ENCODE results near the gene SIMC1. TPM values are rescaled to one million over a fixed set of nuclear protein-coding genes. Genes with fewer than 3 reads are reported as not detected.
"Not testable (repeated sequence)": the region's sequence is repeated elsewhere in the genome, so short reads cannot be mapped to it uniquely, and the experiment has no call there.

SIMC1 gene
- 9.6 and 12.4 TPM in 2 replicates for polyA plus RNA-seq (2012; rRNA removed)
- 10.3 and 12.9 TPM in 2 replicates for polyA plus RNA-seq (2012; cell fraction: cytosol; rRNA removed)
- 15.5 and 16.1 TPM in 2 replicates for polyA plus RNA-seq (2012; cell fraction: nucleus; rRNA removed)

DNA sequence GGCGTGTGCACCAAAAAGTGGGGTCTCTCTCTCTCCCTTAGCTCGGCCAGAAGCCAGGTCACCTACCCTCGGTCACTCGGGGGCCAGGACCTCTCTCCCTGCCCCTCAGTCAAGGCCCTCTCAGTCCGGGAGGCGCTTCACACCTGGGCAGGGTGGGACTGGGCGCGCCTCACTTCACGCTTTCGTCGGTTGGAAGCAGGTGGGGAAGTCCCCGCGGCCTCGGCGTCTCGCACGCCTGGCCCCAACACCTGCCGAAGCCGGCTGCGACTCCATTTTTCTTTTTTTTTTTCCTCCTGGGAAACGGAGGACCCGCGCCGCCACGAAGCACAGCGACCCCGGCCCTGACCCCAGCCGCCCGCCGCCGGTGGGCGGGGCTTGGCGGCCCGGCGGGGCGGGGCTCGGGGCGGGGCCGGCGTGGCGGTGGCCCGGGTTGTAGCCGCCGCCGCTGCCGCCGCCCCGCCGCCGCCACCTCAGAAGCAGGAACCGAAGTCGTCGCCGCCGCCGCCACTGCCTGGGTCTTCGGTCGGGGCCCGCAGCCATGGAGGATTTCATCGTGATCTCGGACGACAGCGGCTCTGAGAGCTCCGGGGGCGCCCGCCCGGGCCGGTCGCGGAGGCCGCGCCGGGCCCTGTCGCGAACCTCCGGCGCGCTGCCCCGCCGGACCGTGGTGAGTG, at the start of gene SIMC1:
Gene SIMC1, plus strand, starts transcription at position 454 of the 674 bp plus-strand sequence. Its CDS starts 85 bp downstream, at position 539.
- 34% methylated on average over 30 of the region's 81 CpGs for WGBS (ENCODE audit: low lambda C conversion rate)
- H3K9me2 ChIP-seq; H3K79me2 ChIP-seq (ENCODE audit: insufficient read depth); H3K9me3 ChIP-seq; CTCF ChIA-PET; H3K9ac ChIP-seq; H4K20me1 ChIP-seq (ENCODE audit: insufficient read depth); H3K36me3 ChIP-seq (replicated peaks in 1 of 2; ENCODE audit: control insufficient read depth in 1 of 2, insufficient read depth in 2 of 2, low read length in 1 of 2); H3F3A ChIP-seq (replicated peaks; ENCODE audit: insufficient read depth); H3K27ac ChIP-seq (ENCODE audit: low read depth in 2 of 2, low read length in 1 of 2); H3K4me2 ChIP-seq; H3K4me1 ChIP-seq (ENCODE audit: control insufficient read depth in 1 of 2, insufficient read depth in 2 of 2, low read depth in 1 of 2, low read length in 1 of 2); H3K27me3 ChIP-seq (ENCODE audit: insufficient read depth); POLR2A ChIA-PET: not testable (repeated sequence)
- H3K4me3 ChIP-seq (ENCODE audit: low read depth in 2 of 2, low read length in 1 of 2): peak within 1 kb of the TSS in 1 of 2 experiments; percentile 52; a peak in 2 of 4 replicates
- H2AFZ ChIP-seq (ENCODE audit: low read depth): 0 out of 2 replicates have a peak within 1 kb of the TSS, but pooled peaks have one; percentile 63
- peak; percentile 93 for DNase-seq

DNA sequence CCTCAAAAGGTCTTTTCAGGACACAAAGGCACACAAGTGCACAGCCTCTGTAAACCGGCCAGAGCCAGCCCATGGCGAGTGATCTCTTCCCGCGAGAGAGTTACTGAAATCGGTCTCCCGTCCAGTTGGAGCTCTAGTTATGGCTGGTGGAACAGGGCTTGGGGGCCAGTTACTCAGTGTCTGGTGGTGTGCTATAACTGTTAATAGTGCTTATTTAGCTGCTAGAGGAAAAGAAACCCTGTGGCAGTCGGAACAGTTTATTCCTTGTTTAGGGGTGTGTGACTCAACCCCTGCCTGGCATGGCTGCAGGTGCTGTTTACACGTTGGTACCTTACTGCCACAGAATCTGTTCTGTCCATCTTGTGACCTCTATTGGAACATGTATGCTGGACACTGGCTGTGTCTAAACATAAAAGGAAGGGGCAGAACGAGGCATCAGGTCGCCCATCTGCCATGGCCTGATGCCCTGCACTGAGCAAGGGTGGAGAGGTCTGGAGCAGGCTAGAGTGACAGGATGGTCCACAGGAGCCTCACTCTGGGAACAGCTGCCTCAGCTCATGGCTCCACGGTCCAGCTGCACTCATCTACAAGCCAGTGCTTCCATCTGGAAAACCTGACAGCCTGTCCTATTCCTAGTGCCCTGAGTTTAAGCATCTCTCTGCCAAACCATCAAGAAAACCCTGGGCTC, 49.6 kb upstream of the SIMC1 start:
- ChIA-PET POLR2A (no interaction called here), CTCF (no interaction called here)
- Histone ChIP-seq H3K9me3 (no peaks in the 10 kb centered on the region), H3K36me3 (replicated peaks in 1 of 2; ENCODE audit: control insufficient read depth in 1 of 2, insufficient read depth in 2 of 2, low read length in 1 of 2) (no peaks in the 10 kb centered on the region), H3K4me2 (no peak overlapping the region), H3F3A (replicated peaks; ENCODE audit: insufficient read depth) (no peaks in the 10 kb centered on the region), H3K79me2 (ENCODE audit: insufficient read depth) (no peaks in the 10 kb centered on the region), H3K4me3 (ENCODE audit: low read depth in 2 of 2, low read length in 1 of 2) (no peak overlapping the region), H3K9me2 (no peaks in the 10 kb centered on the region), H3K27me3 (ENCODE audit: insufficient read depth) (no peaks in the 10 kb centered on the region), H3K4me1 (ENCODE audit: control insufficient read depth in 1 of 2, insufficient read depth in 2 of 2, low read depth in 1 of 2, low read length in 1 of 2) (peaks cover 0 to 9% of the 10 kb centered on the region in 2 experiments; a peak in 1 of 4 replicates), H4K20me1 (ENCODE audit: insufficient read depth) (no peaks in the 10 kb centered on the region), H3K9ac (no peak overlapping the region), H3K27ac (ENCODE audit: low read depth in 2 of 2, low read length in 1 of 2) (no peak overlapping the region), H2AFZ (ENCODE audit: low read depth) (no peak overlapping the region)
- 84% methylated on average over 10 of the region's 11 CpGs for WGBS (ENCODE audit: low lambda C conversion rate)
- DNase-seq: no peak
- no peak for TF ChIP-seq SIN3A (IDR thresholded peaks at IDR 0.05; ENCODE audit: borderline replicate concordance, low read depth, low read length)
- TF ChIP-seq, protein P1, sequence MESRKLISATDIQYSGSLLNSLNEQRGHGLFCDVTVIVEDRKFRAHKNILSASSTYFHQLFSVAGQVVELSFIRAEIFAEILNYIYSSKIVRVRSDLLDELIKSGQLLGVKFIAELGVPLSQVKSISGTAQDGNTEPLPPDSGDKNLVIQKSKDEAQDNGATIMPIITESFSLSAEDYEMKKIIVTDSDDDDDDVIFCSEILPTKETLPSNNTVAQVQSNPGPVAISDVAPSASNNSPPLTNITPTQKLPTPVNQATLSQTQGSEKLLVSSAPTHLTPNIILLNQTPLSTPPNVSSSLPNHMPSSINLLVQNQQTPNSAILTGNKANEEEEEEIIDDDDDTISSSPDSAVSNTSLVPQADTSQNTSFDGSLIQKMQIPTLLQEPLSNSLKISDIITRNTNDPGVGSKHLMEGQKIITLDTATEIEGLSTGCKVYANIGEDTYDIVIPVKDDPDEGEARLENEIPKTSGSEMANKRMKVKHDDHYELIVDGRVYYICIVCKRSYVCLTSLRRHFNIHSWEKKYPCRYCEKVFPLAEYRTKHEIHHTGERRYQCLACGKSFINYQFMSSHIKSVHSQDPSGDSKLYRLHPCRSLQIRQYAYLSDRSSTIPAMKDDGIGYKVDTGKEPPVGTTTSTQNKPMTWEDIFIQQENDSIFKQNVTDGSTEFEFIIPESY (IDR thresholded peaks at IDR 0.05; ENCODE audit: borderline replicate concordance, low read depth): no peak
- no peak for TF ChIP-seq POLR2AphosphoS5 (IDR thresholded peaks at IDR 0.05; ENCODE audit: low read depth, low read length)
- no peak for TF ChIP-seq CHD2 (IDR thresholded peaks at IDR 0.05; ENCODE audit: low read length, partially characterized antibody)
- no peak for TF ChIP-seq TAF1 (IDR thresholded peaks at IDR 0.05; ENCODE audit: borderline replicate concordance, low read depth, low read length)
- no peak for TF ChIP-seq RXRA (IDR thresholded peaks at IDR 0.05; ENCODE audit: borderline replicate concordance, low read depth)
- no peak for TF ChIP-seq RAD21 (IDR thresholded peaks at IDR 0.05; ENCODE audit: low read length)
- TF ChIP-seq FOSL2 (IDR thresholded peaks at IDR 0.05; ENCODE audit: borderline replicate concordance, low read depth): no peak
- no peak for TF ChIP-seq TCF12 (IDR thresholded peaks at IDR 0.05)
- no peak for TF ChIP-seq EZH2phosphoT487 (IDR thresholded peaks at IDR 0.05; ENCODE audit: borderline replicate concordance, low read depth)
- TF ChIP-seq, protein P2, sequence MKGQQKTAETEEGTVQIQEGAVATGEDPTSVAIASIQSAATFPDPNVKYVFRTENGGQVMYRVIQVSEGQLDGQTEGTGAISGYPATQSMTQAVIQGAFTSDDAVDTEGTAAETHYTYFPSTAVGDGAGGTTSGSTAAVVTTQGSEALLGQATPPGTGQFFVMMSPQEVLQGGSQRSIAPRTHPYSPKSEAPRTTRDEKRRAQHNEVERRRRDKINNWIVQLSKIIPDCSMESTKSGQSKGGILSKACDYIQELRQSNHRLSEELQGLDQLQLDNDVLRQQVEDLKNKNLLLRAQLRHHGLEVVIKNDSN (IDR thresholded peaks at IDR 0.05; ENCODE audit: borderline replicate concordance, low read depth): no peak
- TF ChIP-seq NFIC (IDR thresholded peaks at IDR 0.05; ENCODE audit: borderline replicate concordance): no peak
- TF ChIP-seq, protein P3, sequence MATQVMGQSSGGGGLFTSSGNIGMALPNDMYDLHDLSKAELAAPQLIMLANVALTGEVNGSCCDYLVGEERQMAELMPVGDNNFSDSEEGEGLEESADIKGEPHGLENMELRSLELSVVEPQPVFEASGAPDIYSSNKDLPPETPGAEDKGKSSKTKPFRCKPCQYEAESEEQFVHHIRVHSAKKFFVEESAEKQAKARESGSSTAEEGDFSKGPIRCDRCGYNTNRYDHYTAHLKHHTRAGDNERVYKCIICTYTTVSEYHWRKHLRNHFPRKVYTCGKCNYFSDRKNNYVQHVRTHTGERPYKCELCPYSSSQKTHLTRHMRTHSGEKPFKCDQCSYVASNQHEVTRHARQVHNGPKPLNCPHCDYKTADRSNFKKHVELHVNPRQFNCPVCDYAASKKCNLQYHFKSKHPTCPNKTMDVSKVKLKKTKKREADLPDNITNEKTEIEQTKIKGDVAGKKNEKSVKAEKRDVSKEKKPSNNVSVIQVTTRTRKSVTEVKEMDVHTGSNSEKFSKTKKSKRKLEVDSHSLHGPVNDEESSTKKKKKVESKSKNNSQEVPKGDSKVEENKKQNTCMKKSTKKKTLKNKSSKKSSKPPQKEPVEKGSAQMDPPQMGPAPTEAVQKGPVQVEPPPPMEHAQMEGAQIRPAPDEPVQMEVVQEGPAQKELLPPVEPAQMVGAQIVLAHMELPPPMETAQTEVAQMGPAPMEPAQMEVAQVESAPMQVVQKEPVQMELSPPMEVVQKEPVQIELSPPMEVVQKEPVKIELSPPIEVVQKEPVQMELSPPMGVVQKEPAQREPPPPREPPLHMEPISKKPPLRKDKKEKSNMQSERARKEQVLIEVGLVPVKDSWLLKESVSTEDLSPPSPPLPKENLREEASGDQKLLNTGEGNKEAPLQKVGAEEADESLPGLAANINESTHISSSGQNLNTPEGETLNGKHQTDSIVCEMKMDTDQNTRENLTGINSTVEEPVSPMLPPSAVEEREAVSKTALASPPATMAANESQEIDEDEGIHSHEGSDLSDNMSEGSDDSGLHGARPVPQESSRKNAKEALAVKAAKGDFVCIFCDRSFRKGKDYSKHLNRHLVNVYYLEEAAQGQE (IDR thresholded peaks at IDR 0.05; ENCODE audit: low read depth, low read length): no peak
- no peak for TF ChIP-seq SMC3 (IDR thresholded peaks at IDR 0.05; ENCODE audit: low read depth, low read length)
- TF ChIP-seq NRF1 (IDR thresholded peaks at IDR 0.05; ENCODE audit: low read depth, low read length): no peak
- TF ChIP-seq, protein P4, sequence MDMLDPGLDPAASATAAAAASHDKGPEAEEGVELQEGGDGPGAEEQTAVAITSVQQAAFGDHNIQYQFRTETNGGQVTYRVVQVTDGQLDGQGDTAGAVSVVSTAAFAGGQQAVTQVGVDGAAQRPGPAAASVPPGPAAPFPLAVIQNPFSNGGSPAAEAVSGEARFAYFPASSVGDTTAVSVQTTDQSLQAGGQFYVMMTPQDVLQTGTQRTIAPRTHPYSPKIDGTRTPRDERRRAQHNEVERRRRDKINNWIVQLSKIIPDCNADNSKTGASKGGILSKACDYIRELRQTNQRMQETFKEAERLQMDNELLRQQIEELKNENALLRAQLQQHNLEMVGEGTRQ (IDR thresholded peaks at IDR 0.05; ENCODE audit: borderline replicate concordance, low read depth, low read length): no peak
- TF ChIP-seq FOXJ3 (CRISPR knock-in tag; IDR thresholded peaks at IDR 0.05): no peak
- no peak for TF ChIP-seq GABPA (IDR thresholded peaks at IDR 0.05; ENCODE audit: low read depth)
- no peak for TF ChIP-seq ELF1 (IDR thresholded peaks at IDR 0.05)

Data from SK-N-SH (cell line).